Epithelial cell of prostate (primary cell): ENCODE data around the gene ZNF629.

Experiments
- DNase-seq: peaks from one replicate; pipeline ENCODE4 v3.0.0-alpha.2; 2011; ENCODE audit warnings: low read depth, low spot score
- H3K27ac ChIP-seq: fragments of 450-650 bp; 2 replicates; pipeline ENCODE4 v1.5.1; 2017; ENCODE audit warnings: mild to moderate bottlenecking

Gene ZNF629

DNA sequence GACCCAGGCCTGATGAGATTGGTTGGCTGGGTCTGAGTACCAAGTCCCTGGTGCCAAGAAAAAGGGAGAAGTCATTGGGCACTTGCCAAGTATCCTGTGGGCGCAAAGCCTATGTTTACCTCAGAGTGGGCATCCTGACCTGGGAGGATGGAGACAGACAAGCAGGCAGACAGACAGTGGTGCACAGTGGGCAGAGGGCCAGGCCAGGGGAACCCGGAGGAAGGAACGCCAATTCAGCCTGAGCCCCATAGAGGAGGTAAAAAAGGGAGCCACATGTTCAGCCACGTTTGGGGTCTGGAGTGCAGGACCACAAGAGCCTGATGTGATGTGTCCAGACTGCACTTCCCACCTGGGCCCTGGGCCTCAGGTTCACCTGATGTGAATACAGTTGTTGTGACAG, 33.4 kb downstream of the ZNF629 start:
- H3K27ac ChIP-seq = no peak overlapping the region
- DNase-seq = no peak

DNA sequence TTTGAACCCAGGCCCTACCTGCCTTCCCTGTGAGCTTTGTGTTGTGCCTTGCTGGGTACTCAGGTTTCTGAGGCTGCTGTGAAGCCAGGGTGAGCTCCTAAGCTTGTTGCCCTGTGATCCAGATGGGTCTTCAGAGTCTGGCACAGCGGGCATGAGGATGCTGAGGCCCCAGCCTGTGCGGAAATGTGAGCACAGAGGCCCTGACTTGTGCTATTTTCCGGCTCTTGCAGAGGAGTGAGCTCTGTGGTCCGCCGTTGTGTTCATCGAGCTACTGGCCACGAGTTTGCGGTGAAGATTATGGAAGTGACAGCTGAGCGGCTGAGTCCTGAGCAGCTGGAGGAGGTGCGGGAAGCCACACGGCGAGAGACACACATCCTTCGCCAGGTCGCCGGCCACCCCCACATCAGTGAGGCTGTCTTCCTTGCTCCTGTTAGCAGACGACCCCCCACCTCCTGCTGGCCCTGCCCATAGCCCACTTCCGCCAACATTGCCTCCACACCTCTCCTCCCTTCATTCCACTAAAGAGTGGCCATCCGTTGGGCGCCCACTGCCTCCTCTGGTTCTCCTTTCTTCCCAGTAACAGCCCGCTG, 36.0 kb downstream of the ZNF629 start:
- no peak for DNase-seq
- no peak overlapping the region for H3K27ac ChIP-seq

GRCh38 chr16:30750201-30750600, 36.8 kb downstream of the ZNF629 start:
- no peak for DNase-seq
- no peak overlapping the region for H3K27ac ChIP-seq

- DNase-seq = no peak
- H3K27ac ChIP-seq = peak overlapping the region; percentile 69
Measured at GRCh38 chr16:30748634-30749445, 38.2 kb downstream of the ZNF629 start.

- DNase-seq = peak; percentile 94
- H3K27ac ChIP-seq = peak within 1 kb of the TSS; percentile 69
Measured at GRCh38 chr16:30747799-30748633, 39.0 kb downstream of the ZNF629 start, which contains the start of gene PHKG2. Gene PHKG2 (plus strand): TSS chr16:30748425. CDS start chr16:30748821, 396 bp downstream.

DNA sequence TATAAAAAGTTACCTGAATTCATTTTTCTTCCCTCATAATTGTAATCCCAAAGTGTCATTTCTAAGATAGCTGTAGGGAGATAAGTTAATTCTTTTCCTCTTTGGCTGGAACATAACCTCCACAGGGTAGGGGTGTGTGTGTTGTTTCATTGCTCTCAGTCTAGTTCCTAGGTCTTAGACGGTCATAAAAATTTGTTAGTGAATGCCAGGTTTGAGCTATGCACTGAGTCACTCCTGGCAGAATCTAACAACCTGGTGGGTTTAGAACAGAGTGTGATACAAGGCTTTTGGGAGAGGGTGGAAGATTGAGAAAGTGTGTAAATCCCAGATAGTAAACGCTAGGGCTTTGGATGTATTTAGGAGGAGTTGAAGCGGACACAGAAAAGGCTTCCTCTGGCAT, 39.7 kb downstream of the ZNF629 start:
- DNase-seq = peak; percentile 16
- peak overlapping the region; percentile 69 for H3K27ac ChIP-seq

- peak overlapping the region; percentile 69 for H3K27ac ChIP-seq
- DNase-seq = no peak
Measured at GRCh38 chr16:30746638-30747175, 40.3 kb downstream of the ZNF629 start.

- peak overlapping the region; percentile 100 for H3K27ac ChIP-seq
- DNase-seq = no peak
Measured at GRCh38 chr16:30745082-30745481, 41.9 kb downstream of the ZNF629 start.

GRCh38 chr16:30744183-30744582, 42.8 kb downstream of the ZNF629 start:
- H3K27ac ChIP-seq = peak overlapping the region; percentile 100
- no peak for DNase-seq

DNA sequence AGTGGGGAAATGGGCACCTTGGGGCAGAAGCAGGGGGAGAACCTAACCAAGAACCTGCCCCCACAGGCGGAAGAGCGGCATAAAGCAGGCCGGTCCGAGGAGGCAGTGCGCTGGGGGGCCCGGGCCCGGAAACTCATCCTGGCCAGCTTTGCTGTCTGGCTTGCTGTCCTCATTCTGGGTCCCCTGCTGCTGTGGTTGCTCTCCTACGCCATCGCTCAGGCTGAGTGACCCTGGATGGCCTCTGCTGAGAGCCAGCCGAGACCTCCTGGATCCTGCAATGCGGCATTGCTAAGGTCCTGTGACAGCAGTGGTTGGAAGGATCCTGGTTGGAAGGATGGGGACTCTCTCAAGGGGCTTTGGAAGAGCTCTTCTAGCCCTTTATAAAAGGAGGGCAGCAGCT, 43.3 kb downstream of the ZNF629 start:
- no peak for DNase-seq
- H3K27ac ChIP-seq = peak overlapping the region; percentile 100

DNA sequence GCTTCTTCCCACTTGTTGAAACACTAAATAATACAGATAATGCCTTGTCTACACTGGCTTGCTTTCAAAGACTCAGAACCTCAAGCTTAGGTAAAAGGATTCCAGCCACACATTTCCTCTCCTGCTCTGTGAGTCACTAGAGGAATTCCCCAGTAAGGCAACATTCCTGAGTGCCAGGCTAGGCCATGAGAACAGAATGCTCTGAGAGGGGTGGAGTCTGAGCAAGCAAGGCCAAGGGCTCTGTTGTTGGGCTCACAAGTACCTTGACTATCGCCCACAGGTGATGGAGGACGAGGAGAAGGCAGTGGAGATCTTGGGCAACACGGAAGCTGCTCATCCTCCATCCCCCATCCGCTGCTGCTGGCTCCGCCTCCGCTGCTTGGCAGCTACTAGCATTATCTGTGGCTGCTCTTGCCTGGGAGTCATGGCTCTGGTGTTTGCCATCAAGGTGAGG, 45.5 kb downstream of the ZNF629 start:
- DNase-seq = peak; percentile 100

GRCh38 chr16:30740364-30741251, 46.4 kb downstream of the ZNF629 start:
- DNase-seq = peak; percentile 95
- peak overlapping the region; percentile 100 for H3K27ac ChIP-seq

More for the DNA sequence above, 45.5 kb downstream of the ZNF629 start:
- peak overlapping the region; percentile 100 for H3K27ac ChIP-seq

DNA sequence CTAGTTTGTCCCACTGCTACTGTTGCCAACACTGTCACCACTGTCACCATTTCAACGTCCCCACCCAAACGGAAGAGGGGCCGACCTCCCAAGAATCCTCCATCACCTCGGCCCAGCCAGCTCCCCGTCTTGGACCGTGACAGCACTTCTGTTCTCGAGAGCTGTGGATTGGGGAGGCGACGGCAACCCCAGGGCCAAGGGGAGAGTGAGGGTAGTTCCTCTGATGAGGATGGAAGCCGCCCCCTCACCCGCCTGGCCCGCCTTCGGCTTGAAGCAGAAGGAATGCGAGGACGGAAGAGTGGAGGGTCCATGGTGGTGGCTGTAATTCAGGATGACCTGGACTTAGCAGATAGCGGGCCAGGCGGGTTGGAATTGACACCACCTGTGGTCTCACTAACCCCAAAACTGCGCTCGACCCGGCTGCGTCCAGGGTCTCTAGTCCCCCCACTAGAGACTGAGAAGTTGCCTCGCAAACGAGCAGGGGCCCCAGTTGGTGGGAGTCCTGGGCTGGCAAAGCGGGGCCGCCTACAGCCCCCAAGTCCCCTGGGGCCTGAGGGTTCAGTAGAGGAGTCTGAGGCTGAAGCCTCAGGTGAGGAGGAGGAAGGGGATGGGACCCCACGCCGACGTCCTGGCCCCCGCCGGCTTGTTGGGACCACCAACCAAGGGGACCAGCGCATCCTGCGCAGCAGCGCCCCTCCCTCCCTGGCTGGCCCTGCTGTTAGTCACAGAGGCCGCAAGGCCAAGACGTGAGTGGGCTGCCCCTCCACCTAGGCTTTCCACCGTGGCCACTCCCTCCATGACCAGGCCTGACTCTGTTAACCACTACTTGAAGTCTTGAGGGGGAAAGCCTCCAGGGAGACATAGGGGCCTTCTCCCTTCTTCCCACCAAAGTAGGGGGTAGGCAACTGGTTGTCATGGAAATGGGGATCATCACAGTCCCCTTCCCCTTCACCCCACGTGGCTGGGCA, 47.7 kb downstream of the ZNF629 start:
- DNase-seq = no peak
- H3K27ac ChIP-seq = peak overlapping the region; percentile 100

DNA sequence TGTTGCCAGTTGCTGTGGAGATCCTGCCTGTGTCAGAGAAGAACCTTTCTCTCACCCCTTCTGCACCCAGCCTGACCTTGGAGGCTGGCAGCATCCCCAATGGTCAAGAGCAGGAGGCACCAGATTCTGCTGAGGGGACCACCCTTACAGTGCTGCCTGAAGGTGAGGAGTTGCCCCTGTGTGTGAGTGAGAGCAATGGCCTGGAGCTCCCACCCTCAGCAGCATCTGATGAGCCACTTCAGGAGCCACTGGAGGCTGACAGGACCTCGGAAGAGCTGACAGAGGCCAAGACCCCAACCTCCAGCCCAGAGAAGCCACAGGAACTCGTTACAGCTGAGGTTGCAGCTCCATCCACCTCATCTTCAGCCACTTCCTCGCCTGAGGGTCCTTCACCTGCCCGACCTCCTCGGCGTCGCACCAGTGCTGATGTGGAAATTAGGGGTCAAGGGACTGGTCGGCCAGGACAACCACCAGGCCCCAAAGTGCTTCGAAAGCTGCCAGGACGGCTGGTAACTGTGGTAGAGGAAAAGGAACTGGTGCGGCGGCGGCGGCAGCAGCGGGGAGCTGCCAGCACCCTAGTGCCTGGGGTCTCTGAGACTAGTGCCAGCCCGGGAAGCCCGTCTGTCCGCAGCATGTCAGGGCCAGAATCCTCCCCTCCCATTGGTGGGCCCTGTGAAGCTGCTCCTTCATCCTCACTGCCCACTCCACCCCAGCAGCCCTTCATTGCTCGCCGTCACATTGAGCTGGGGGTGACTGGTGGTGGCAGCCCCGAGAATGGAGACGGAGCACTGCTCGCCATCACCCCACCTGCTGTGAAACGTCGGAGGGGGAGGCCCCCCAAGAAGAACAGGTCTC, 49.0 kb downstream of the ZNF629 start:
- no peak for DNase-seq
- no peak overlapping the region for H3K27ac ChIP-seq

DNA sequence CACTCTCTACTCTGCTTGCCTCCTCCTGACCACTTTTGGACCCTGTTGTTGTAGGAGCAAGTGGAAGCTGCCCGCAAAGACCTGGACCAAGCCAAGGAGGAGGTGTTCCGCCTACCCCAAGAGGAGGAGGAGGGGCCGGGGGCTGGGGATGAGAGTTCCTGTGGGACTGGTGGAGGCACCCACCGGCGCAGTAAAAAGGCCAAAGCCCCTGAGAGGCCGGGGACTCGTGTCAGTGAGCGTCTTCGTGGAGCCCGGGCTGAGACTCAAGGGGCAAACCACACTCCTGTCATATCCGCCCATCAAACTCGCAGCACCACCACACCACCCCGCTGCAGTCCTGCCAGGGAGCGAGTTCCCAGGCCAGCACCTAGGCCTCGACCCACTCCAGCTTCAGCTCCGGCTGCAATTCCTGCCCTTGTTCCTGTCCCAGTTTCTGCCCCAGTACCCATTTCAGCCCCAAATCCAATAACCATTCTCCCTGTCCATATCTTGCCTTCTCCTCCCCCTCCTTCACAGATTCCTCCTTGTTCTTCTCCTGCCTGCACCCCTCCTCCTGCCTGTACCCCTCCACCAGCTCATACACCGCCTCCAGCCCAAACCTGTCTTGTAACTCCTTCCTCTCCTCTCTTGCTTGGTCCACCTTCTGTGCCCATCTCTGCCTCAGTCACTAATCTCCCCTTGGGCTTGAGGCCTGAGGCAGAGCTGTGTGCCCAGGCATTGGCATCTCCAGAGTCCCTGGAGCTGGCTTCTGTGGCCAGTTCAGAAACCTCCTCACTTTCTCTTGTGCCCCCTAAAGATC, 49.8 kb downstream of the ZNF629 start:
- H3K27ac ChIP-seq = no peak overlapping the region
- DNase-seq = no peak

DNA sequence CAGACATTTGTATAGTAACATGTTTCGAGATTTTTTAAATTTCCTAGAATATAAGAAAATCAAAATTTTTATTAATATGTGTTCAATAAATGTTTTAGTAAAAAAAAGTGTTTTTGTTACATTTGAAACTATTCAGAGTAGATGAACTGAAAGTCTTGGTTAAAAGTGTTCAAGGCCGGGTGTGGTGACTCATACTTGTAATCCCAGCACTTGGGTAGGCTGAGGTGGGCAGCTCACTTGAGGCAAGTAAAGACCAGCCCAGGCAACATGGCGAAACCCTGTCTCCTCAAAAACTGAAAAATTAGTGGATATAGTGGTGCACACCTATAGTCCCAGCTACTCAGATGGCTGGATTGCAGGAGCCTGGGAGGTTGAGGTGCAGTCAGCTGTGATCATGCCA, 55.6 kb downstream of the ZNF629 start:
- H3K27ac ChIP-seq = no peak overlapping the region
- no peak for DNase-seq
